Upper lobe of right lung (tissue), 1 donor: Measurements from ENCODE around the gene RIN2. TPM values are rescaled to one million over a fixed set of nuclear protein-coding genes. Genes with fewer than 3 reads are reported as not detected.
A peak's percentile ranks its signal among the peaks of the same experiment; 100 is the strongest.

Experiments
- ATAC-seq: fragments of 200-7000 bp; cut with Tn5 transposase; one replicate; pipeline ENCODE4 v1.9.1; 2020; ENCODE audit warnings: mild to moderate bottlenecking, moderate library complexity
- DNase-seq: peaks from one replicate; pipeline ENCODE4 v3.0.0-alpha.2; 2020
- H3K27ac ChIP-seq: fragments of 200-600 bp; one replicate; pipeline ENCODE4 v1.8.0; 2022
- H3K27me3 ChIP-seq: fragments of 200-600 bp; one replicate; pipeline ENCODE4 v1.8.0; 2022; ENCODE audit warnings: mild to moderate bottlenecking
- H3K36me3 ChIP-seq: fragments of 200-600 bp; one replicate; pipeline ENCODE4 v1.8.0; 2022
- H3K4me1 ChIP-seq: fragments of 200-600 bp; one replicate; pipeline ENCODE4 v1.8.0; 2022
- H3K4me3 ChIP-seq: fragments of 200-600 bp; one replicate; pipeline ENCODE4 v1.8.0; 2022; ENCODE audit warnings: mild to moderate bottlenecking
- H3K9me3 ChIP-seq: fragments of 200-600 bp; one replicate; pipeline ENCODE4 v1.8.0; 2022
- CTCF ChIP-seq: fragments of 200-600 bp; IDR thresholded peaks from one replicate; pipeline ENCODE4 v1.8.0; 2022; ENCODE audit warnings: antibody characterized with exemption
- intact Hi-C: fragments of 100-400 bp; cut with DNase I; formaldehyde crosslinking; loops from one replicate; pipeline ENCODE4 v1.11.0; 2022
- total RNA-seq: library from RNA; stranded (reverse); fragmentation: NEBNext Ultra II Directional; extraction: Animal tissue kit (Norgen Biotek cat#: 25700); gene quantifications from one replicate; pipeline ENCODE4 v1.2.1, GENCODE V29; 2021
- donor health status: DM: no; HTN: yes; CAD: no; lungs with severe emphysema.

The RIN2 gene
- total RNA-seq, 1 donor from 2014 or later = 116 TPM

GRCh38 chr20:19777981-19778380, 19.9 kb downstream of the RIN2 start:
- ATAC-seq (no peak), DNase-seq (no peak)
- no peaks in the 10 kb centered on the region for H3K27me3 ChIP-seq
- intact Hi-C loops = no loop called here
- no peak for TF ChIP-seq CTCF
- no peaks in the 10 kb centered on the region for H3K9me3 ChIP-seq
- peak overlapping the region; percentile 11 for H3K27ac ChIP-seq
- H3K4me3 ChIP-seq = no peak overlapping the region
- H3K36me3 ChIP-seq = no peaks in the 10 kb centered on the region
- H3K4me1 ChIP-seq = peaks cover 26% of the 10 kb centered on the region

GRCh38 chr20:19778404-19778803, 20.3 kb downstream of the RIN2 start:
- no peak for ATAC-seq
- H3K27ac ChIP-seq = peak overlapping the region; percentile 27
- no peak for TF ChIP-seq CTCF
- no peaks in the 10 kb centered on the region for H3K36me3 ChIP-seq
- DNase-seq = no peak
- no peaks in the 10 kb centered on the region for H3K27me3 ChIP-seq
- no peaks in the 10 kb centered on the region for H3K9me3 ChIP-seq
- no peak overlapping the region for H3K4me3 ChIP-seq
- peaks cover 26% of the 10 kb centered on the region for H3K4me1 ChIP-seq
- intact Hi-C loops = no loop called here

GRCh38 chr20:19779634-19780033, 21.6 kb downstream of the RIN2 start:
- Histone ChIP-seq H3K4me3 (no peak overlapping the region), H3K4me1 (peaks cover 37% of the 10 kb centered on the region), H3K27ac (no peak overlapping the region), H3K36me3 (no peaks in the 10 kb centered on the region), H3K9me3 (no peaks in the 10 kb centered on the region), H3K27me3 (no peaks in the 10 kb centered on the region)
- DNase-seq (no peak), ATAC-seq (no peak)
- TF ChIP-seq CTCF = no peak
- intact Hi-C loops = loop anchor here (10.0 kb wide), 1 partner anchor 215 kb away; no protein-coding TSS in a partner anchor

- intact Hi-C loops = loop anchor here (10.0 kb wide), 1 partner anchor 215 kb away; no protein-coding TSS in a partner anchor
- Histone ChIP-seq H3K4me3 (no peak overlapping the region), H3K36me3 (no peaks in the 10 kb centered on the region), H3K27ac (no peak overlapping the region), H3K9me3 (no peaks in the 10 kb centered on the region), H3K4me1 (peaks cover 44% of the 10 kb centered on the region), H3K27me3 (no peaks in the 10 kb centered on the region)
- ATAC-seq (no peak), DNase-seq (no peak)
- TF ChIP-seq CTCF = no peak
These were observed 22.2 kb downstream of the RIN2 start for GRCh38 chr20:19780261-19780660.

- Histone ChIP-seq H3K4me1 (peaks cover 49% of the 10 kb centered on the region), H3K27ac (no peak overlapping the region), H3K9me3 (no peaks in the 10 kb centered on the region), H3K4me3 (no peak overlapping the region), H3K36me3 (no peaks in the 10 kb centered on the region), H3K27me3 (no peaks in the 10 kb centered on the region)
- intact Hi-C loops = loop anchor here (10.0 kb wide), 1 partner anchor 214 kb away; no protein-coding TSS in a partner anchor
- no peak for TF ChIP-seq CTCF
- DNase-seq (no peak), ATAC-seq (no peak)
These were observed 23.2 kb downstream of the RIN2 start for GRCh38 chr20:19781235-19781634.

GRCh38 chr20:19782669-19783068, 24.6 kb downstream of the RIN2 start:
- H3K27ac ChIP-seq = no peak overlapping the region
- H3K27me3 ChIP-seq = no peaks in the 10 kb centered on the region
- no peaks in the 10 kb centered on the region for H3K9me3 ChIP-seq
- DNase-seq (no peak), ATAC-seq (no peak)
- intact Hi-C loops = loop anchor here (10.0 kb wide), 1 partner anchor 212 kb away; no protein-coding TSS in a partner anchor
- no peak for TF ChIP-seq CTCF
- H3K36me3 ChIP-seq = no peaks in the 10 kb centered on the region
- H3K4me3 ChIP-seq = no peak overlapping the region
- peaks cover 45% of the 10 kb centered on the region for H3K4me1 ChIP-seq
